GM19395 (cell line): ENCODE results near the gene TNRC6C.

Source experiments
- ATAC-seq: cut with Tn5 transposase; IDR thresholded peaks from one replicate; pipeline ENCODE4 v1.9.1; 2021; ENCODE audit warnings: mild to moderate bottlenecking, moderate library complexity; ENCODE audit not compliant: unreplicated experiment

TNRC6C gene

DNA sequence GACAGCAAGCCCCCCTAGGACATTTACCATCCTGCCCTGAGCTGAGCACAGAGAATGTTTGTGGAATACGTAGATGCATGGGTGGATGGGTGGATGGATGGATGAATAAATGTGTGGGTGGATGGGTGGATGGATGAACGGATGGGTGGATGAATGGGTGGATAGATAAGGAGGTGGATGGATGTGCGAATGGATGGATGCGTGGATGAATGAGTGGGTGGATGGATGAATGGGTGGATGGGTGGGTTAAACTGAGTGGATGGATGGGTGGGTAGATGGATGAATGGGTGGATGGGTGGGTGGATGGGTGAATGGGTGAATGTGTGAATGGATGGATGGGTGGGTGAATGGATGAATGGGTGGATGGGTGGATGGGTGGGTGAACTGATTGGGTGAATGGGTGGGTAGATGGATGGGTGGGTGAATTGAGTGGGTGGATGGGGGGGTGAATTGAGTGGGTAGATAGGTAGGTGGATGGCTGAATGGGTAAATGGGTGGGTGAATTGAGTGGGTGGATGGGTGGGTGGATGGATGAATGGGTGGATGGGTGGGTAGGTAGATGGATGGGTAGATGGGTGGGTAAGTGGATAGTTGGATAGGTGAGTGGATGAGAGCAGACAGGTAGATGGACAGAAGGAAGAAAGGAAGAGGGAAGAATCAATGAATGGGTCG is 164.9 kb downstream of the TNRC6C start:
- no peak for ATAC-seq

GRCh38 chr17:78124081-78124835 is 165.8 kb downstream of the TNRC6C start:
- no peak for ATAC-seq

DNA sequence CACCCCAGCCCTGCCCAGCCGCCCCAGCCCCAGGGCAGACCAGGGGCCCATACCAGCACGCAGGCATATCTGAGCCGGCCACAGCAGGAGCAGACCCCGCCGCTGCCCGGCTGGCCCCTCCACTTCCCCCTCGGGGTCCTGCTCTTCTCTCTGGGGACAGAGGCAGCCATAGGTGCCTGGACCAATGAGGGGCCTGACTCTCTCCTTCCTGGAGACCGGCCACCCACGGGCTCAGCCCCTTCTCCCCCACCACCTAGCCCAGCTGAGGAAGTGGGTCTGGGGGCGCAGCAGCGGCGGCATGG is 166.3 kb downstream of the TNRC6C start:
- no peak for ATAC-seq

DNA sequence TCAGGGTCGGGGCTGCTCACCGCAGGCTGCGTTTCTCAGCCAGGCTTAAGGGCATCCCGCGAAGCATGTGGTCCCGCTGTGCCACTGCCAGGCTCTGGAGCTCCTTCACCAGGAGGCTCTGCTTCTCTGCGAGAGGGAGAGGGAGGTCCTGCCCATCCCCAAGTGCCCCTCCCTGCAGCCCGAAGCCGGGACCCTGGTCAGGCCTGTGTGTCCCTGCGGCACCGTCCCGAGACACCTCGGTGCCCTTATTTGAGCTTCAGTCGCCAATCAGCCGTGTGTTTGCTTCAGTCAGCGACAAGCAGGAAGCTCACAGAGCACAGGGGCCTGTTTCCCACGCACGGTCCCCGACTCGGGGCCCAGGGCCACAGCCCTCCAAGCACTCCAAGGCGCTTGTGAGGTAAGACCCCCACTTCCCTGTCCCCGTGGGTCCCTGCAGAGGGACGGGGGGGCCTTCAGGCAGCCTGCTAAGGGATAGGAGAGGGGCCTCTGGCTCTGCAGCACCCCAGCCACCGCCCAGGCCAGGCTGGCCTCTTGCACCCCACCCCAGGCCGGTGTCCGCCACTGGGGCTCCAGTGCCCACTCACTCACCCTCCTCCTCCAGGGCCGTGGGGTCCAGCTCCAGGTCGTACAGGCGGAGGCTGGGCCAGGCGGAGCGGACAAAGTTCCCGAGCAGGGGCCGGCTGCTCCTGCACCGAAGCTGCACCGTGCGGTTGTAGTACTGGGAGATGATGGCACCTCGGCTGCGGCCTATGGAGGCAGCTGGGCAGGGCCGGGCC is 166.8 kb downstream of the TNRC6C start:
- no peak for ATAC-seq

- ATAC-seq = no peak
Measured at GRCh38 chr17:78125976-78126894, 167.7 kb downstream of the TNRC6C start.

DNA sequence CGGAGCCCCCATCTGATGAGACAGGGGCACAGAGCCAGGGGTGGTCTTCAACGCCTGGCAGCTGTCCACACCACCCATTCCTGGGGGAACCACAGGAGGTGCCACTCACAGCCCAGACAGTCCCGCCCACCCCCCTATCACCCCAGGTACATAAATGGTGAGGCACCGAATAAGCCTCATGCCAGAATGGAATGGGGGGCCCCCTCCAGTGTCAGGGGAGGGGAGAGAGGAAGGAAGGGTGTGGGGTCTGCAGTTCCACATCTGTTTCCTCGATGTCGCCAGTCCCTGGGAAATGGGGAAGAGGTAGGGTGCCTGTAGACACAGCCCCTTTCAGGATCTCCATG is 168.4 kb downstream of the TNRC6C start:
- no peak for ATAC-seq

GRCh38 chr17:78127239-78127887 is 168.9 kb downstream of the TNRC6C start:
- ATAC-seq = no peak

DNA sequence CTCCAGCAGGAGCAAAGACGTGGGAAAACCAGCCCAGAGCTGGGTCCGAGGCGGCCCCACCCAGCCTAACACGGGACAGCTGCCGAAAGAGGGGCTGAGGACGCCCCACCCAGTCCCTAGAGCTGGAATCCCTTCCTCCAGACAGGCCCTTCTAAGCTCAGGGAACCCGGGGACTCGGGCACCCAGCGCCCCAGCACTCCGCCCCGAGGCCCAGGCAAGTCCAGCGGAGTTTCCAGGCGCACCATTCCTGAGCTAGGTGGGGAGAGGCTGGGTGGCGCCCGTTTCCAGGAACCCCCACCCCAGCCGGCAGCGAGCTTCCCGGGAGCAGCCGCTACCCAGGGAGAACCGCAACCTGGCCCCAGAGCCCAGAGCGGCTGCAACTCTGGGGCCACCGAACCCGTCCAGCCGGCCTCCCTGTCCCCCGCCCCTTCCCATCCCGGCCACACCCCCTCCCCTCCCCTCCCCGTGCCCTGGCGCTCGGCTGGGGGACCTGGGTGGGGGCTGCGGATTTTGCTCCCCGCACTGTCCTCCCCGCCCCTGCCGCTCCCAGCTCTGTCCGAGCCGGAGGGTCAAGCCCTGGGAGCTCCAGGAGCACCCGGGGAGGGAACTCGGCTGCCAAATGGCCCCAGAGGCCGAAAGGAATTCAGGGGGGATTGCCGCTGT is 169.5 kb downstream of the TNRC6C start:
- no peak for ATAC-seq

GRCh38 chr17:78128551-78129350 is 170.2 kb downstream of the TNRC6C start, which contains the start of gene TMC6:
Gene TMC6, minus strand, starts transcription at chr17:78128755. Its CDS starts 1,923 bp downstream, at chr17:78126832.
- no peak for ATAC-seq

DNA sequence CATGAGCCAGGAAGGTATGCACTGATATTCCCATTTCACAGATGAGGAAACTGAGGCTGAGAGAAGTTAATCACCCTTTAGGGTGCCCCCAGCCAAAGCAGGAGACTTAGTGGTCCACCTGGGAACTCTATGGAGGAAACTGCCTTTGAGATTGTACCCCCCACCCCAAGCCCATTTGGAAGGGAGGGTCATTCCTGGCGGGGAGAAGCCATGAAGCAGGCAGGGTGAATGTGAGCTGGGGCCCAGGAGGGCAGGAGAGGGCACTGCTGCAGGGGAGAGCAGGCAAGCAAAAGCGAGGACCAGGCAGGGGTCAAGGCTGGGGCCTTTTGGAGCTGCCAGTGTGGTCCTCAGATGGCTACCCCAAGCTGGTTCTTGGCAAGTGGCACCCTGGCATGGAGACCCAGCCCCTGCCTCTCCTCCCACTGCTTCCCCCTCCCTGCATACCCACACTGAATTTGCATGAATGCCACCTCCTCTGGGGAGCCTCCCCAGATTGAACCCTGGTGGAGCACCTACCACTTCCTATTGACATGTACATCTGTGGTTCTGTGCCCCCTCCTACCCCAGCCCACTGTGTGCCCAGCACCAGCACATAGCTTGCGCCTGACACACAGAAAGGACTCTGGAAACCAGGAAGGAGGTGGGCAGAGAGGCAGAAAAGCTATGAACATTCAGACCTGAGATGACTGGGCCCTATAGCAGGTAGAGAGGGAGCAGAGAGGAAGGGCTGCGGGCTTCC is 171.0 kb downstream of the TNRC6C start:
- ATAC-seq = no peak

DNA sequence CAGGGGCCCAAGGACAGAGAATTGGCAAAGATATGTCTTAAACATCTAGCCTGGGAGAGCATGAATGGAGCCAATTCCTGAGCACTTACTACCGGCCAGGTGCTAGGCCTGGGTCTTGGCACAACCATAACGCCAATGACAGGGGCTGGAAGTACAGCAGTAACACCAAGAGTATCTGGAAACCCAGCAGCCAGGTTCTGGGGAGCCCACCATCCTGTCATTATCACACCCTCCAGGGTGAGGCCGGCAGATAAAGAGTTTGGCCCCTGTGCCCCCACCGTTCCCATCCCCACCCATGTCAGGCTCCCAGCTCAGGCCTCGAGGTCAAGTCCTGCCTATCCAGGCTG is 171.6 kb downstream of the TNRC6C start:
- no peak for ATAC-seq

- no peak for ATAC-seq
Measured at GRCh38 chr17:78130437-78131101, 172.1 kb downstream of the TNRC6C start, which contains the start of gene TMC8. Gene TMC8, plus strand, starts transcription at chr17:78130771. Its CDS starts 818 bp downstream, at chr17:78131589.

DNA sequence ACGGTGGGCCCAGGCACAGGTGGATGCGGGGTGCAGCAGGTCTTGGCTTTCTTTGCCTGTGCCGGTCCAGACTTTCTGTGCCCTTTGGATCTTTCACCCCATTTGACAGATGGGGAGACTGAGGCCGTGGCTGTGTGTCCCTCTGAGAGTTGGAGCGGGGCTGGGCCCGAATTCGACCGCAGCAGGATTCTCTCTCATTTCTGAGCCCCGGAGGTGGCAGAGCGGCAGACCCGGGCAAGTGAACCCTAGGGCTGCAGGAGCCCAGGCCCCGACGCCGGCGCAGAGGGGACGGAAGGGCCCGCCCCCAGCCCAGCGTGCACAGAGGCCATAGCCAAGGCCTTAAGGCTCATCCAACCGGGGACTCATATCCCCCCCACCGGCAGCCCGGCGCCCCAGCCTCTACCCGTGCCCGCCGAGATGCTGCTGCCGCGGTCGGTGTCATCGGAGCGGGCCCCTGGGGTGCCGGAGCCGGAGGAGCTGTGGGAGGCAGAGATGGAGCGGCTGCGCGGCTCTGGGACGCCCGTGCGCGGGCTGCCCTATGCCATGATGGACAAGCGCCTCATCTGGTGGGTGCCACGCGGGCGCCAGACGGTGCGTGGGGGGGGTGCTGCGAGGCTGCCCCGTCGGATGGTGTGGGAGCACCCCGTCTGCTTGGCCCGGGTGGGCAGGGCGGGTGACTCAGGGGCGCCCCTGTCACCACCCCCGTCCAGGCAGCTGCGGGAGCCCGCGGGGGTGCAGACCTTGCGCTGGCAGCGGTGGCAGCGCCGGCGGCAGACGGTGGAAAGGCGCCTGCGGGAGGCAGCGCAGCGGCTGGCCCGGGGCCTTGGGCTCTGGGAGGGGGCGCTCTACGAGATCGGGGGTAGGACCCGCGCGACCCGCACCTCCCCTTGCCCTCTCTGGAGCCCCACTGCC is 172.9 kb downstream of the TNRC6C start:
- ATAC-seq = no peak

- no peak for ATAC-seq
Measured at GRCh38 chr17:78132084-78132676, 173.7 kb downstream of the TNRC6C start.

GRCh38 chr17:78132767-78133178 is 174.3 kb downstream of the TNRC6C start:
- ATAC-seq = no peak

GRCh38 chr17:78133179-78133951 is 174.9 kb downstream of the TNRC6C start:
- no peak for ATAC-seq
